Anterior cingulate cortex (tissue), 58 donors: Measurements from ENCODE around the gene AKAP10.
"Not testable (repeated sequence)": the region's sequence is repeated elsewhere in the genome, so short reads cannot be mapped to it uniquely, and the experiment has no call there.

Source experiments
- DNase-seq, 58 donors: peaks; one replicate each; lab custom pipeline; 2025; lab: John Stamatoyannopoulos, UW

The AKAP10 gene

GRCh38 chr17:19977293-19978208 lies at the start of gene AKAP10:
TSS of gene AKAP10 (minus strand) at chr17:19977828. CDS start at chr17:19977679, 149 bp downstream.
- DNase-seq: peak; percentile 48 to 97 (median 90)

GRCh38 chr17:20026960-20027359 lies 49.3 kb upstream of the AKAP10 start:
- DNase-seq: no peak

- peak in 4 of 58 donors; percentile 5 to 35 (median 14) for DNase-seq
These were observed 45.1 kb upstream of the AKAP10 start for GRCh38 chr17:20022701-20023100.

- not testable (repeated sequence) for DNase-seq
These were observed 38.9 kb upstream of the AKAP10 start for GRCh38 chr17:20016475-20016992.

- DNase-seq: no peak
These were observed 34.4 kb upstream of the AKAP10 start for GRCh38 chr17:20012017-20012536.

- peak in 1 of 58 donors; percentile 39 for DNase-seq
These were observed 33.3 kb upstream of the AKAP10 start for GRCh38 chr17:20010936-20011335.

GRCh38 chr17:20010099-20010863 lies 32.7 kb upstream of the AKAP10 start:
- DNase-seq: peak in 49 of 58 donors; percentile 7 to 79 (median 42)

- peak in 42 of 58 donors; percentile 17 to 89 (median 67) for DNase-seq
These were observed 31.9 kb upstream of the AKAP10 start, which contains the start of gene SPECC1 for GRCh38 chr17:20009302-20010098. TSS of gene SPECC1 (plus strand) at chr17:20009359. CDS start at chr17:20096652, 87,293 bp downstream.

- DNase-seq: peak in 30 of 58 donors; percentile 17 to 82 (median 73)
These were observed 31.3 kb upstream of the AKAP10 start for GRCh38 chr17:20009052-20009301.

- DNase-seq: peak in 18 of 58 donors; percentile 19 to 68 (median 50)
These were observed 30.8 kb upstream of the AKAP10 start for GRCh38 chr17:20008242-20009051.

GRCh38 chr17:19996502-19996901 lies 18.9 kb upstream of the AKAP10 start:
- DNase-seq: peak in 1 of 58 donors; percentile 20

- no peak for DNase-seq
These were observed 18.5 kb upstream of the AKAP10 start for GRCh38 chr17:19996086-19996485.

- DNase-seq: peak; percentile 19 to 92 (median 81)
These were observed 15.4 kb upstream of the AKAP10 start for GRCh38 chr17:19992803-19993713.

- DNase-seq: no peak
These were observed 13.7 kb upstream of the AKAP10 start for GRCh38 chr17:19991252-19991885.

GRCh38 chr17:19987897-19988296 lies 10.3 kb upstream of the AKAP10 start:
- DNase-seq: no peak

- no peak for DNase-seq
These were observed 9.6 kb upstream of the AKAP10 start for GRCh38 chr17:19986941-19987861.
